Activated T-helper 1 cell treated with Interleukin-2 at 50 U/mL for 16 hours (primary cell): ENCODE measurements around the gene RAB44.
"Not testable (repeated sequence)": the region's sequence is repeated elsewhere in the genome, so short reads cannot be mapped to it uniquely, and the experiment has no call there.

Experiments
- DNase-seq: peaks from one replicate; pipeline ENCODE4 v3.0.0-alpha.2; 2020; ENCODE audit warnings: low read depth

The RAB44 gene

GRCh38 chr6:36715469-36715868, 17.8 kb downstream of the RAB44 start:
- DNase-seq = no peak

- no peak for DNase-seq
Observed at GRCh38 chr6:36716476-36717093, 19.0 kb downstream of the RAB44 start.

GRCh38 chr6:36717231-36717825, 19.7 kb downstream of the RAB44 start:
- no peak for DNase-seq

- DNase-seq = no peak
Observed at GRCh38 chr6:36717871-36718540, 20.4 kb downstream of the RAB44 start.

GRCh38 chr6:36718560-36718959, 20.9 kb downstream of the RAB44 start:
- no peak for DNase-seq

GRCh38 chr6:36719126-36719525, 21.5 kb downstream of the RAB44 start:
- no peak for DNase-seq

GRCh38 chr6:36720251-36721141, 22.9 kb downstream of the RAB44 start:
- no peak for DNase-seq

- DNase-seq = no peak
Observed at GRCh38 chr6:36721369-36722140, 23.9 kb downstream of the RAB44 start.

GRCh38 chr6:36722365-36722764, 24.7 kb downstream of the RAB44 start:
- no peak for DNase-seq

- DNase-seq = no peak
Observed at GRCh38 chr6:36722879-36723278, 25.3 kb downstream of the RAB44 start.

GRCh38 chr6:36723992-36724391, 26.4 kb downstream of the RAB44 start:
- not testable (repeated sequence) for DNase-seq

- no peak for DNase-seq
Observed at GRCh38 chr6:36724514-36725390, 27.1 kb downstream of the RAB44 start.

- DNase-seq = no peak
Observed at GRCh38 chr6:36725581-36725980, 28.0 kb downstream of the RAB44 start.

GRCh38 chr6:36727505-36728021, 29.9 kb downstream of the RAB44 start:
- no peak for DNase-seq

- DNase-seq = no peak
Observed at GRCh38 chr6:36728289-36729160, 30.9 kb downstream of the RAB44 start.

GRCh38 chr6:36729161-36729524, 31.5 kb downstream of the RAB44 start:
- no peak for DNase-seq

- no peak for DNase-seq
Observed at GRCh38 chr6:36730424-36731380, 33.1 kb downstream of the RAB44 start.

GRCh38 chr6:36731622-36732310, 34.1 kb downstream of the RAB44 start:
- DNase-seq = no peak
